HG03135 (cell line): ENCODE results near the gene LRRC49.
"Not testable (repeated sequence)": the region's sequence is repeated elsewhere in the genome, so short reads cannot be mapped to it uniquely, and the experiment has no call there.

Experiments used
- ATAC-seq: cut with Tn5 transposase; IDR thresholded peaks from one replicate; pipeline ENCODE4 v1.9.1; 2021; ENCODE audit warnings: mild to moderate bottlenecking, moderate library complexity; ENCODE audit not compliant: unreplicated experiment

The LRRC49 gene

DNA sequence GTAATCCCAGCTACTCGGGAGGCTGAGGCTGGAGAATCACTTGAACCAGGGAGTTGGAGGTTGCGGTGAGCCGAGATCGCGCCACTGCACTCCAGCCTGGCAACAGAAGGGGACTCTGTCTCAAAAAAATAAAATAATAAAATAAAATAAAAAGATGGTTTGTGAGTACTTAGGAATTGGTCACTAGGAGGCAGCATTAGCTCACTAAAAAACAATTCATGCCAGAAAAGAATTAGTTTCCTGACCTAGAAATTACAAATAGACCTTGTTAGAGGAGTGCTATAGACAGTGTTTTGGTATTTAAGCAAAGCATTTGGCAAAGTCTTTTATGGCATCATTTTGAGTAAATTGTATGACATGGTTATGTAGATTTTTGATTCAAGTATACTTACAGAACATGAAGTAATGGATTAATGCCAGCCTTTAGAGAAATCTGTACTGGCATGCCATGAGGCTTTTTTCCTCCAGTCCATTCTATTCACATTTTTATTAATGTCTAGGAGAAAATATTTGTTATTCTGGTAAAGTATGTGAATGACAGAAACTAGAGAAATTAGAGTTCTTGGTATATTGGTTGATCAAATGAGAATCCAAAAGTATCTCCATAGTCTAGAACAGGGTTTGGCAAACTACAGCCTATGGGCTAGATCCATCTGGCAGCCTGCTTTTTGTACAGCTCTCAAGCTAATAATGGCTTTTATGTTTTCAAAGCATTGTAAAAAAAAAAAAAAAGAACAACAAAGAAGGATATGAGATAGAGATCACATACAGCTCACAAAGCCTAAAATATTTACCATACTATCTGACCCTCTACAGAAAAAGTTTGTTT, 81.6 kb downstream of the LRRC49 start:
- ATAC-seq = no peak

GRCh38 chr15:70976851-70977250, 84.2 kb downstream of the LRRC49 start:
- no peak for ATAC-seq

DNA sequence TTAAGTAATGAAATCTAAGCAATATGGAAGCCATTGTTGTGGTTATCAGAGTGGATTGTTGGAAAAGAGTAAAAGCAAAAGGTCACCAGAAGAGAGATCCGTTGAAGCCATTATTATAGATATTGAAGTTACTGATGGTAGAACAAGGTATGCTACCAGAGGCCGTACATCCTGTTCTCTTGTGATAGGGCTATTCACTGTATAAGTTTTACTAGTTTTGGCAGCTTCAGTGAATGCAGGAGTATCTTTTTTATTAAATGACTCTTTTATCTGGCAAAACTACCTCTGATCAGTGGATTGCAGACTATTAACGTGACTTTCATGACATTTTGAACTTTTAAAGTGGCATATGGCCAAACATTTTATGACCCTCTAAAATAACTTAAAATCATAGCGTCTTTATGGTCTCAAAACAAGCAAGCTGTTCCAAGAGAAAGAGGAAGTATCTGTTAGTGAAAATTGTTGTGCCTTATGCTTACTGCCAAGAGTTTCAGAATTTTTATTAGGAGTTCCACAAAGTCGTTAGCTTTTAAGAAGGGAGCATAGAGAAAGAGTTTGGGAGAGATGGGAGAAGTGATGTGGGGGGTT, 102.9 kb downstream of the LRRC49 start:
- ATAC-seq = no peak

- ATAC-seq = no peak
These were observed 105.7 kb downstream of the LRRC49 start for GRCh38 chr15:70998319-70998718.

GRCh38 chr15:71002316-71002715, 109.7 kb downstream of the LRRC49 start:
- no peak for ATAC-seq

GRCh38 chr15:71003319-71003718, 110.7 kb downstream of the LRRC49 start:
- no peak for ATAC-seq

DNA sequence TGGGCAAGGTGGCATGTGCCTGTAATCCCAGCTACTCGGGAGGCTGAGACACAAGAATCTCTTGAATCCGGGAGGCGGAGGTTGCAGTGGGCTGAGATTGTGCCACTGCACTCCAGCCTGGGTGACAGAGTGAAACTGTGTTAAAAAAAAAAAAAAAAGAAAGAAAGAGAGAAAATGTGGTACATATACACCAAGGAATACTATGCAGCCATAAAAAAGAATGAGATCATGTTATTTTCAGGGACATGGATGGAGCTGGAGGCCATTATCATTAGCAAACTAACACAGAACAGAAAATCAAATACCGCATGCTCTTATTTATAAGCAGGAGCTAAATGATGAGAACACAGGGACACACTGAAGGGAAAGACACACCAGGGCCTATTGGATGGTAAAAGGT, 111.9 kb downstream of the LRRC49 start:
- ATAC-seq = not testable (repeated sequence)

DNA sequence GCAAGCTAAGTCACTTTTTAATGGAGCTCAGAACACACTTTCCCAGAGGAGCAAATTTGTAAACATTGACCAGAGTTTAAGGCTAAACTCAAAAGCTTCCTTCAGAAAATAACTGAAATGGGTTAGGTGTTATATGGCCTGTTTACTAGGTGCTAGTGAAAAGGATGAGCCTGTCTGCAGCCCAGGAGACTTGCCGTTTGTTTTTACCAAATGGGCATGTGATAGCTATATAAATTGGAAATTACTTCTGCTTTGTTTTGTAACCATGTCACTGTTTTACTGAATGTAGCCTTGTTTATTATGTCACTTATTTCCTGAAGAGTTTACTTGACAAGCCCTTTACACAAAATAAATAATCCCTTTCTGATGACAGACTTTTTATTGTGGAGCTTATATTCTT, 113.3 kb downstream of the LRRC49 start:
- no peak for ATAC-seq

DNA sequence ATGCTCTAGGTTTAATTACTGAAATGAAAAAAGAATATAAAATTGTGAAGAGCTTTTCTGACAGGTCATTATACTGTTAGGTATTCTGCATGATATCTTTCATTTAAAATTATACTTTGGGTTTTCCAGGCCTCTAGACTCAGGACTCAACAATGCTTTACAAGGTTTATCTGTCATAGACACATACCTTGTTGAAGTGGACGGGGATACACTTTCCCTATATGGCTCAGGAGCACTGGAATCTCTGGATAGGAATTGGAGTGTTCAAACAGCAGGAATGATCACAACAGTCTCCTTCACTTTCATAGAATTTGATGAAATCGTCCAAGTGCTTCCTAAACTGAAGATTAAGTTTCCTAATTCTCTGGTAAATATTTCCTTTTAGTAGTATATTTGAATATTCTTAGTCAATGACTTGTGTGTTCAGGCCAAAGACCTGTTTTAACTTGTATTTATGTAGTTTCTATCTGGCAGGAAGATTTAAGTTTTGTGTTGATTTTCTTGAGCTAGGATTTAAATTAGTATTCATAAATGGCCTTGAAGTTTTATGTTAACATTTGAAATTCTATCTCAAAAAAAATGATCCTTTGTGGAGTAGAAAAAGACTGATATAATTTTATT, 115.7 kb downstream of the LRRC49 start:
- ATAC-seq = no peak

GRCh38 chr15:71010472-71010871, 117.8 kb downstream of the LRRC49 start:
- ATAC-seq = no peak

DNA sequence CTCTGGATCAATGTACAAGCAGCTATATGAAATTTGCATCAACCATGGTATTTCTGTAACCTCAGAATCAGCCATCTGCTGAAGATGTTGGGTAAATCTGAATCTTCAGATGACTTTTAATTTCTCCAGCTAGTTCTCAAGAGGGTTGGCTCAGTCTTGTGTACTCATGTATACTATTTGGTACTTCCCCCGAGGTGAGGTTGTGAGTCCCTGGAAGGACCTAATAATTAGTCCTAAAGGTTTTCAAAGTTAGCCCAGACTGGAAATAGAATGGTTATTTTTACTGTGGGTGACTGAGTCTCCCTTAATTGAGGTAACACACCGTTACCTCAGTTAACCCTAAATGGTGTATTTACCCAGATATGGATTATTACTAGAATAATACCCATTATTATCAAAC, 118.4 kb downstream of the LRRC49 start:
- no peak for ATAC-seq

- no peak for ATAC-seq
These were observed 119.0 kb downstream of the LRRC49 start for GRCh38 chr15:71011503-71012155.

DNA sequence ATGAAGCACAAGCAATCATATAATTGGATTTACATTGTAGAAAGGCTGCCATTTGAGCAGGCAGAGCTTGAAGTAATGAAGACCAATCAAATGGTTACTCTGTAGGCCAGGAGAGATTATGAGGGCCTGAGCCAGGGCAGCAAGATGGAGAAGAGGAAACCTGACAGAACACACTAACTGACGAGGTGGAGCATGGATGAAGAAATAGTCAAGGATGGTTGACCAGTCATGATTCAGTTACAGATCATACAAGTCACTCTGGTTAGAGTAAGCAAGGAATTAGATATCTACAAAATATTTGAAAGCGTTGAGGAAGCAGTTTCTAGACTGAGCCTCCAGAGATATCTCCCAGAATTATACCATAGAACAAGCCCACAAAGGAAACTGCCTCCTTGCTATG, 120.8 kb downstream of the LRRC49 start:
- ATAC-seq = no peak

GRCh38 chr15:71015342-71015741, 122.7 kb downstream of the LRRC49 start:
- ATAC-seq = no peak

- ATAC-seq = not testable (repeated sequence)
These were observed 138.6 kb downstream of the LRRC49 start for GRCh38 chr15:71031232-71031631.

DNA sequence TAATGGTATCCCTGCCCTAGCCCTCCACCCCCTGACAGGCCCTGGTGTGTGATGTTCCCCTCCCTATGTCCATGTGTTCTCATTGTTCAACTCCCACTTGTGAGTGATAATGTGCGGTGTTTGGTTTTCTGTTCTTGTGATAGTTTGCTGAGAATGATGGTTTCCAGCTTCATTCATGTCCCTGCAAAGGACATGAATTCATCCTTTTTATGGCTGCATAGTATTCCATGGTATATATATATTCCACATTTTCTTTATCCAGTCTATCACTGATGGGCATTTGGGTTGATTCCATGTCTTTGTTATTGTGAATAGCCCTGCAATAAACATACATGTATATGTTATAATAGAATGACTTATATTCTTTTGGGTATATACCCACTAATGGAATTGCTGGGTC, 142.9 kb downstream of the LRRC49 start:
- not testable (repeated sequence) for ATAC-seq

- no peak for ATAC-seq
These were observed 149.8 kb downstream of the LRRC49 start for GRCh38 chr15:71042356-71042922.

- ATAC-seq = no peak
These were observed 150.7 kb downstream of the LRRC49 start for GRCh38 chr15:71043373-71043772.

DNA sequence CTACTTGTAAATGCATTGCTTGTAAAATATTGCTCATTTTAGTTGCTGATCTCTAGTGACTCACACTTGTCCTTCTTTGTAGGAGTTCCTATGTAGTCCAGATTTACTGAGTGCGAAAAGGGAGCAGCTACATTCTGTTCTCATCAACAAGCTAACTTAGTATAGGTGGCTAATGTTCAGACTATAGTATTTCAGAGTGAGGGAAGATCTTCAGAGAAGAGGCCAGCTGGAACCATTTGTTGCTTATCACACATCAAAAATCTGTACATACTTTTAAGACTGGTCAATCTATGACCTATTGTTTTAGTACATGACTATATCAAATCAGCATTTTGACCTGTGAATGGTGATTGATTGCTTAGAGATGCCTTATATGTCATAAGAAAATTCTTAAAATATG, 151.4 kb downstream of the LRRC49 start:
- ATAC-seq = no peak

- ATAC-seq = not testable (repeated sequence)
These were observed 153.5 kb downstream of the LRRC49 start for GRCh38 chr15:71046146-71046545.
